NK-92 treated with Interleukin-12 subunit alpha and Interleukin-12 subunit beta, amount 100 ng/mL, for 24 hours (cell line): ENCODE data around the gene KCNQ4.

Experiments
- DNase-seq: peaks from one replicate; lab custom pipeline; 2025; lab: John Stamatoyannopoulos, UW

KCNQ4 gene

GRCh38 chr1:40795811-40796586 lies 12.4 kb downstream of the KCNQ4 start:
- no peak for DNase-seq

GRCh38 chr1:40796939-40797667 lies 13.5 kb downstream of the KCNQ4 start:
- no peak for DNase-seq

- DNase-seq, result no peak
These were observed 14.1 kb downstream of the KCNQ4 start for GRCh38 chr1:40797668-40798010.

- no peak for DNase-seq
These were observed 15.0 kb downstream of the KCNQ4 start for GRCh38 chr1:40798366-40799281.

GRCh38 chr1:40799351-40799867 lies 15.8 kb downstream of the KCNQ4 start:
- DNase-seq, result no peak

- DNase-seq, result no peak
These were observed 18.1 kb downstream of the KCNQ4 start for GRCh38 chr1:40801742-40802077.

- DNase-seq, result no peak
These were observed 18.6 kb downstream of the KCNQ4 start for GRCh38 chr1:40802078-40802741.

- no peak for DNase-seq
These were observed 19.1 kb downstream of the KCNQ4 start for GRCh38 chr1:40802742-40803113.

- DNase-seq, result no peak
These were observed 19.9 kb downstream of the KCNQ4 start for GRCh38 chr1:40803447-40803846.

GRCh38 chr1:40803902-40804301 lies 20.3 kb downstream of the KCNQ4 start:
- DNase-seq, result no peak

GRCh38 chr1:40806240-40806639 lies 22.7 kb downstream of the KCNQ4 start:
- DNase-seq, result no peak

GRCh38 chr1:40806731-40807695 lies 23.4 kb downstream of the KCNQ4 start:
- no peak for DNase-seq

GRCh38 chr1:40808002-40808401 lies 24.4 kb downstream of the KCNQ4 start:
- DNase-seq, result no peak

GRCh38 chr1:40808444-40808843 lies 24.9 kb downstream of the KCNQ4 start:
- DNase-seq, result no peak

GRCh38 chr1:40808909-40809308 lies 25.3 kb downstream of the KCNQ4 start:
- DNase-seq, result no peak

- DNase-seq, result no peak
These were observed 27.3 kb downstream of the KCNQ4 start for GRCh38 chr1:40810927-40811326.

GRCh38 chr1:40815420-40815819 lies 31.8 kb downstream of the KCNQ4 start:
- no peak for DNase-seq

- no peak for DNase-seq
These were observed 34.2 kb downstream of the KCNQ4 start for GRCh38 chr1:40817791-40818263.

- no peak for DNase-seq
These were observed 34.8 kb downstream of the KCNQ4 start for GRCh38 chr1:40818264-40818961.

GRCh38 chr1:40819101-40819500 lies 35.5 kb downstream of the KCNQ4 start:
- no peak for DNase-seq
